DND-41 (cell line): Measurements from ENCODE around the gene TRIM63.

Experiments used
- ATAC-seq: fragments of 200-7000 bp; cut with Tn5 transposase; 3 replicates; pipeline ENCODE4 v1.9.1; 2021; ENCODE audit warnings: low read depth; ENCODE audit not compliant: insufficient read depth
- DNase-seq: peaks from one replicate; pipeline ENCODE4 v3.0.0-alpha.2; 2020
- H2AFZ ChIP-seq: 2 replicates; pipeline ENCODE4 v1.6.0; 2012; ENCODE audit warnings: low read depth, low read length
- H3K27ac ChIP-seq: 2 replicates; pipeline ENCODE4 v1.5.1; 2012; ENCODE audit warnings: low read length, inconsistent platforms
- H3K27me3 ChIP-seq: fragments of 200-600 bp; sonication (generic); 2 replicates; pipeline ENCODE4 v1.6.0; 2012; ENCODE audit warnings: low read length, mild to moderate bottlenecking, inconsistent platforms; ENCODE audit not compliant: insufficient read depth, poor library complexity
- H3K36me3 ChIP-seq: 2 replicates; pipeline ENCODE4 v1.5.1; 2012; ENCODE audit warnings: low read length, inconsistent platforms; ENCODE audit not compliant: insufficient read depth
- H3K4me1 ChIP-seq: 2 replicates; pipeline ENCODE4 v1.5.1; 2012; ENCODE audit warnings: mild to moderate bottlenecking, low read length; ENCODE audit not compliant: insufficient read depth
- H3K4me2 ChIP-seq: 2 replicates; pipeline ENCODE4 v1.6.0; 2012; ENCODE audit warnings: mild to moderate bottlenecking, moderate library complexity, low read length, inconsistent platforms; ENCODE audit not compliant: insufficient read depth
- H3K4me3 ChIP-seq, 2 experiments: fragments of 200-600 bp in 1 of 2; shearing (Covaris generic) in 1 of 2; 2 replicates each; pipeline ENCODE4 v1.5.1; 2012 to 2016; ENCODE audit warnings: inconsistent platforms in 2 of 2, low read length in 2 of 2, mild to moderate bottlenecking in 2 of 2, low read depth in 1 of 2, moderate library complexity in 1 of 2
- H3K79me2 ChIP-seq: 2 replicates; pipeline ENCODE4 v1.6.0; 2012; ENCODE audit warnings: low read length, inconsistent platforms; ENCODE audit not compliant: insufficient read depth
- H3K9ac ChIP-seq: 2 replicates; pipeline ENCODE4 v1.6.0; 2012; ENCODE audit warnings: low read depth, mild to moderate bottlenecking, inconsistent platforms, low read length, moderate library complexity
- H3K9me3 ChIP-seq: 2 replicates; pipeline ENCODE4 v1.5.1; 2012; ENCODE audit warnings: low read length, moderate library complexity, mild to moderate bottlenecking, inconsistent platforms; ENCODE audit not compliant: insufficient read depth, severe bottlenecking
- H4K20me1 ChIP-seq: 2 replicates; pipeline ENCODE4 v1.6.0; 2012; ENCODE audit warnings: low read length; ENCODE audit not compliant: insufficient read depth
- EZH2 ChIP-seq: IDR thresholded peaks from 3 replicates; pipeline ENCODE4 v1.6.1; 2012; ENCODE audit warnings: borderline replicate concordance, low read depth, mild to moderate bottlenecking, moderate library complexity, low read length, inconsistent platforms; ENCODE audit not compliant: severe bottlenecking
- TF ChIP-seq, protein P1 (sequence below): IDR thresholded peaks from 2 replicates; pipeline ENCODE4 v1.5.1; 2012; ENCODE audit warnings: borderline replicate concordance, low read length, moderate library complexity, mild to moderate bottlenecking; ENCODE audit not compliant: poor library complexity, severe bottlenecking; ENCODE audit errors: extremely low read depth

TRIM63 gene

DNA sequence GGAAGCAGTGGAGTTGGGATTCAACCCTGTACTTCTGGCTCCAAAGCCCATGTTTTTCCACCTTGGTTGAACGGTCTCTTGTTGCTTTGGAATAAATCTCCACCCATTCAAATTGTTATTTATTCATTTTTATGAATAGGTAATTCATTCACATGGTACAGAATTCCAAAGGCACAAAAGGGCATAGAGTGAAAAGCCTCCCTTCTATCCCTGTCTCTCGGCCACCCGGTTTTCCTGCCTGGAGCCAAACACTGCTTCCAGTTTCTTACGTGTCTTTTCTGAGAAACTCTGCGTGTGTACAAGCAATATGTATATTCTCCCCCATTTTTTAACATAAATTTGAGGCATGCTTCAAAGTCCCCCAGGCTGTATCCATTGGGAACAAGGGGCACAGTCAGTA, 41.9 kb downstream of the TRIM63 start:
- H4K20me1 ChIP-seq: no peaks in the 10 kb centered on the region; the same call in 1 of the 2 replicates
- H2AFZ ChIP-seq: no peak overlapping the region
- H3K79me2 ChIP-seq: no peaks in the 10 kb centered on the region
- peaks cover 7% of the 10 kb centered on the region for H3K27me3 ChIP-seq
- H3K9me3 ChIP-seq: no peaks in the 10 kb centered on the region
- H3K36me3 ChIP-seq: no peaks in the 10 kb centered on the region
- H3K27ac ChIP-seq: no peak overlapping the region
- ATAC-seq (no peak), DNase-seq (no peak)
- H3K9ac ChIP-seq: no peak overlapping the region
- H3K4me1 ChIP-seq: no peaks in the 10 kb centered on the region
- TF ChIP-seq, protein P1, sequence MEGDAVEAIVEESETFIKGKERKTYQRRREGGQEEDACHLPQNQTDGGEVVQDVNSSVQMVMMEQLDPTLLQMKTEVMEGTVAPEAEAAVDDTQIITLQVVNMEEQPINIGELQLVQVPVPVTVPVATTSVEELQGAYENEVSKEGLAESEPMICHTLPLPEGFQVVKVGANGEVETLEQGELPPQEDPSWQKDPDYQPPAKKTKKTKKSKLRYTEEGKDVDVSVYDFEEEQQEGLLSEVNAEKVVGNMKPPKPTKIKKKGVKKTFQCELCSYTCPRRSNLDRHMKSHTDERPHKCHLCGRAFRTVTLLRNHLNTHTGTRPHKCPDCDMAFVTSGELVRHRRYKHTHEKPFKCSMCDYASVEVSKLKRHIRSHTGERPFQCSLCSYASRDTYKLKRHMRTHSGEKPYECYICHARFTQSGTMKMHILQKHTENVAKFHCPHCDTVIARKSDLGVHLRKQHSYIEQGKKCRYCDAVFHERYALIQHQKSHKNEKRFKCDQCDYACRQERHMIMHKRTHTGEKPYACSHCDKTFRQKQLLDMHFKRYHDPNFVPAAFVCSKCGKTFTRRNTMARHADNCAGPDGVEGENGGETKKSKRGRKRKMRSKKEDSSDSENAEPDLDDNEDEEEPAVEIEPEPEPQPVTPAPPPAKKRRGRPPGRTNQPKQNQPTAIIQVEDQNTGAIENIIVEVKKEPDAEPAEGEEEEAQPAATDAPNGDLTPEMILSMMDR: no peak
- TF ChIP-seq EZH2: no peak
- no peak overlapping the region for H3K4me3 ChIP-seq
- no peak overlapping the region for H3K4me2 ChIP-seq

DNA sequence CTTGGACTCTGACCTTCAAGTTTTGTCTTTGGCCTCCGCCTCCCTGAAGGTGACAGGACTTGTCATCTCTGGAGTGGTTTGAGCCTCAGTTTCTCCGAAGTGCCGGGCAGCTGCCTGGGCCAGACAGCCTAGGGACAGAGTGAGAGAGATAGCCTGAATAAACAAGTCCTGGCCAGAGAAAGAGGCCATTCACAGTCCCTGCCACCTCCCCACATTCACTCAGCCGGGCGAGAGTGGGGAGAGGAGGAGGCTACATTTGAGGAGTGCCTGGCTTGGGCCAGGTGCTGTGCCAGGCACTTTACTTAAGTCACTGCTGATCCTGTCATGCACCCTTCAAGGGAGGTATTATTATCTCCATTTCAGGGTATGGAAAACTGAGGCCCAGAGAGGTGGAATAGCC, 42.4 kb downstream of the TRIM63 start:
- Histone ChIP-seq H3K4me1 (no peaks in the 10 kb centered on the region), H3K4me3 (no peak overlapping the region), H3K9ac (no peak overlapping the region), H3K4me2 (no peak overlapping the region), H3K79me2 (no peaks in the 10 kb centered on the region), H3K27ac (no peak overlapping the region), H2AFZ (no peak overlapping the region), H3K27me3 (peaks cover 7% of the 10 kb centered on the region), H3K9me3 (no peaks in the 10 kb centered on the region), H4K20me1 (no peaks in the 10 kb centered on the region; the same call in 1 of the 2 replicates), H3K36me3 (no peaks in the 10 kb centered on the region)
- no peak for TF ChIP-seq EZH2
- TF ChIP-seq, protein P1: no peak
- DNase-seq: no peak
- no peak for ATAC-seq

DNA sequence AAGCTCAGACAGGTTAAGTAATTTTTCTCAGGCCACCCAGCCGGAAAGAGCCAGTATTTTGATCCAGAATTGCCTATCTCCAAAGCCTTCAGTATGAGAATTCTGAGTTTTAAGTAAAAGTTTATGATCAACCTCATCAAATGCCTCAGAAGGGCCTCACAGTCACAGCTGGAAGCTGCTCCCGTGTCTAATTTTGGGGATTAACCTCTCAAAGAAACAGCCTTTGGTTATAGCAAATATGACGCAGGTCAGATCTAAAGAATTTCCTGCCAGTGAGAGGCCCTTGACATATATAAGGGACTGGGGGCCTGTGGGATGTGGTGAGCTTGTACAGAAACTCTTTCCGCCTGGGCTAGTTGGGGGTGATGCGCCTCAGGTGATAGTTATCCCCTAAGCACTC, 43.6 kb downstream of the TRIM63 start:
- H3K4me3 ChIP-seq: no peak overlapping the region
- H3K4me2 ChIP-seq: no peak overlapping the region
- H3K27ac ChIP-seq: no peak overlapping the region
- no peaks in the 10 kb centered on the region for H3K4me1 ChIP-seq
- H3K9me3 ChIP-seq: no peaks in the 10 kb centered on the region
- no peaks in the 10 kb centered on the region for H3K79me2 ChIP-seq
- H2AFZ ChIP-seq: no peak overlapping the region
- DNase-seq: no peak
- no peaks in the 10 kb centered on the region for H3K36me3 ChIP-seq
- peaks cover 7% of the 10 kb centered on the region for H3K27me3 ChIP-seq
- TF ChIP-seq EZH2: no peak
- TF ChIP-seq, protein P1: no peak
- ATAC-seq: no peak
- H3K9ac ChIP-seq: no peak overlapping the region
- H4K20me1 ChIP-seq: no peaks in the 10 kb centered on the region; the same call in 1 of the 2 replicates

DNA sequence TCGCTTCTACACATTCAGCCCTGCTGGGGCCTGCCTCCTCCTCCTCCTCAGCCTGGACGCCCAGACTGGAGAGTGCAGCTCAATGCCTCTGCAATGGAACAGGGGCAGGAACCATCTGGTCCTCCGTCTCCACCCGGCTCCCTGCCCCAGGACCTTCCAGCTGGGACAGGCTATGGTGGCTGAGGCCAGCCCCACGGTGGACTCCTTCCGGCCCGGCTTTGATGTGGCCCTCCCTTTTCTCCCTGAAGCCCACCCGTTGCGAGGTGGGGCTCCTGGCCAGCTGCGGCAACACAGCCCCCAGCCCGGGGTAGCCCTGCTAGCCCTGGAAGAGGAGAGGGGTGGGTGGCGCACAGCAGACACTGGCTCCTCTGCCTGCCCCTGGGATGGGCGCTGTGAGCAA, 44.4 kb downstream of the TRIM63 start:
- Histone ChIP-seq H2AFZ (no peak overlapping the region), H3K4me2 (no peak overlapping the region), H3K79me2 (no peaks in the 10 kb centered on the region), H3K9ac (no peak overlapping the region), H3K27ac (no peak overlapping the region), H4K20me1 (no peaks in the 10 kb centered on the region), H3K36me3 (no peaks in the 10 kb centered on the region), H3K4me1 (no peaks in the 10 kb centered on the region), H3K4me3 (no peak overlapping the region), H3K9me3 (no peaks in the 10 kb centered on the region), H3K27me3 (peaks cover 7% of the 10 kb centered on the region)
- no peak for DNase-seq
- no peak for TF ChIP-seq EZH2
- TF ChIP-seq, protein P1: no peak
- ATAC-seq: no peak
